ENCODE data around the gene MAN2B2.

The MAN2B2 gene

DNA sequence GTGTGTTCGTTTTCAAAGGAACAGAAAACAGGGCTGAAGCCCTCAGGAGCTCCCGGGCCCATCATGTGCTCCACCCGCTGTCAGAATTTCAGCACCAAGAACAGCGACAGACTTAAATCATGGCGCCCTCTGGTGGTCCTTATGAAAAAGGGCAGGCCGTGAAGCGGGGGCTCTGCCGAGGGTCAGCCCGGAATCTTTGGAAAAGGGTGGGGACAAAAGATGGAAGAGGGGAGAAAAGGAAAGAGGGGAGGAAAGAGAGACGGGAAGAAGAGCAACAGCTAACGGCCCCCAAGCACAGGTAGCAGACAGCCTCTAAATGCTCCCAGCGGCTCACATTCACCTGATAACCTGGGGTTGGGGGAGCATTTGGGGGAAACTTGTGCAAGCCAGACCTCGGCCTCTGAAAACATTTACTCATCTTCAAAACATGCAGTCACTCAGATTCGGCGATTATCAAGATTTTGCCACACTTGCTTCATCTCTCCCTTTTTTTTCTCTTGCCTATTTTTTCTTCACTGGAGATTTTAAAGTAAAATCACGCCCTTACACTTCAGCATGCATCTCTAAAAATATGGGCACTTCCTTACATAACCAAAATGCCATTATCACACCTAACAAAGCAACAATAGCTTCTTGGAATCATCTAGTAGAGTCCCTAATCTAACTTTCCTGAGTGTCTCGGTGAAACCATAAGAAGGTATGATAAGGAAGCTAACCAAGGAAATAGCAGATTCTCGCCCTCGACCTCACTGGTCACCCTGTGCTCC, 28.1 kb upstream of the MAN2B2 start:
- H3K27me3 ChIP-seq (replicated peaks) = no peaks in the 10 kb centered on the region
- in situ Hi-C loops (cut with HindIII; ENCODE audit: low pct_ligation_motif_present, low sequenced_read_pairs) = no loop called here
- DNase-seq = peak; percentile 17
- H3K27ac ChIP-seq = no peak overlapping the region
- TF ChIP-seq, protein P1, sequence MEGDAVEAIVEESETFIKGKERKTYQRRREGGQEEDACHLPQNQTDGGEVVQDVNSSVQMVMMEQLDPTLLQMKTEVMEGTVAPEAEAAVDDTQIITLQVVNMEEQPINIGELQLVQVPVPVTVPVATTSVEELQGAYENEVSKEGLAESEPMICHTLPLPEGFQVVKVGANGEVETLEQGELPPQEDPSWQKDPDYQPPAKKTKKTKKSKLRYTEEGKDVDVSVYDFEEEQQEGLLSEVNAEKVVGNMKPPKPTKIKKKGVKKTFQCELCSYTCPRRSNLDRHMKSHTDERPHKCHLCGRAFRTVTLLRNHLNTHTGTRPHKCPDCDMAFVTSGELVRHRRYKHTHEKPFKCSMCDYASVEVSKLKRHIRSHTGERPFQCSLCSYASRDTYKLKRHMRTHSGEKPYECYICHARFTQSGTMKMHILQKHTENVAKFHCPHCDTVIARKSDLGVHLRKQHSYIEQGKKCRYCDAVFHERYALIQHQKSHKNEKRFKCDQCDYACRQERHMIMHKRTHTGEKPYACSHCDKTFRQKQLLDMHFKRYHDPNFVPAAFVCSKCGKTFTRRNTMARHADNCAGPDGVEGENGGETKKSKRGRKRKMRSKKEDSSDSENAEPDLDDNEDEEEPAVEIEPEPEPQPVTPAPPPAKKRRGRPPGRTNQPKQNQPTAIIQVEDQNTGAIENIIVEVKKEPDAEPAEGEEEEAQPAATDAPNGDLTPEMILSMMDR (IDR thresholded peaks at IDR 0.05; ENCODE audit: low read depth, low read length, missing control alignments) = peak; percentile 95
- no peaks in the 10 kb centered on the region for H3K36me3 ChIP-seq (replicated peaks)
- H3K4me3 ChIP-seq (ENCODE audit: low read depth, low read length) = no peak overlapping the region

DNA sequence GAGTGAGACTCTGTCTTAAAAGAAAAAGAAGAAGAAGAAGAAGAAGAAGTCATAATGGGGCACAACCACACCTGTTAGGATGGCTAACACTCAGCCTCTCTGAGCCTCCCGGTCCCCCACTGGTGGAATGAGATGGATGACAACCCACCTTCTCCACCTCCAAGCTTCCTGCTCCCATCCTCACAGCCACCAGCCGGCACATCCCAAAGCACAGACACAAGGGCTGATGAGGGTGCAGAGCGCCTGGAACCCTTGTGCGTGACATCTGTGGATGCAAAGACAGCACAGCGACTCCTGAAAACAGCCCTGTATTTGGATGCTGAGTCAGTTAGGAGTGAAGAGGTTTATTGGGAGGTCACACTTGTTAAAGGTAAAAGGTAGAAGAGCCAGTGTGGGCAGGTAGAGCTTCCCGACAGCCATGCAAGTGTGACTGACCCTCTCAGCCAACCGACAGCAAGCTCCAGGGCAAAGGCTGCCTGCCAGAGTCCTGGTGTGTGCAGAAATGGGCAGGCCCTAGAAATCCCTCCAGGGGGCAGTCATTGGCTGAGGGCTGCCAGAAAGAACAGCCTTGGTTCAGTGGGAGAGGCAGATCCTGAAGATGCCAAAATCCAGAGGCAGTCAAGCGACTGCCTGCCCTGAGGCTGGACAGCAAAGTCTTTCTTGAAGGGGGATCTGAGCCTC, 26.6 kb upstream of the MAN2B2 start:
- H3K27ac ChIP-seq = no peak overlapping the region
- no peaks in the 10 kb centered on the region for H3K36me3 ChIP-seq (replicated peaks)
- TF ChIP-seq, protein P1 (IDR thresholded peaks at IDR 0.05; ENCODE audit: low read depth, low read length, missing control alignments) = peak; percentile 74
- in situ Hi-C loops (cut with HindIII; ENCODE audit: low pct_ligation_motif_present, low sequenced_read_pairs) = no loop called here
- peak; percentile 25 for DNase-seq
- no peaks in the 10 kb centered on the region for H3K27me3 ChIP-seq (replicated peaks)
- H3K4me3 ChIP-seq (ENCODE audit: low read depth, low read length) = no peak overlapping the region

DNA sequence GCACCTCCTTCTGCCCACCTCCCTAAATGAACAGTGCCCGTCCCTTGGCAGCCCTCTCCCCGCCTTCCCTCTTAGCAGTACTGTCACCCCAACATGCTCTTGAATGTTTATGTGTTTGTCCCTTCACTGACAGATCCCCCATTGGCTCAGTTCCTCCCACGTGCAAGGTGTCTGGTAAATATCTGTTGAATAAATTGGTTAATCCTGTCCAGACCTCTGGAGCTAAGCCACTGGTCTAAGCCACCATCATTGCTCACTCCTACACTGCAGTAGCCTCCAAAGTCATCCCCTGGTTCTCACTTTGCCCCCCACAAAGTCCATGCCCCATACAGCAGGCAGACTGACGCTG, 26.1 kb upstream of the MAN2B2 start:
- Histone ChIP-seq H3K27ac (no peak overlapping the region), H3K27me3 (replicated peaks) (no peaks in the 10 kb centered on the region)
- TF ChIP-seq, protein P1 (IDR thresholded peaks at IDR 0.05; ENCODE audit: low read depth, low read length, missing control alignments) = no peak

DNA sequence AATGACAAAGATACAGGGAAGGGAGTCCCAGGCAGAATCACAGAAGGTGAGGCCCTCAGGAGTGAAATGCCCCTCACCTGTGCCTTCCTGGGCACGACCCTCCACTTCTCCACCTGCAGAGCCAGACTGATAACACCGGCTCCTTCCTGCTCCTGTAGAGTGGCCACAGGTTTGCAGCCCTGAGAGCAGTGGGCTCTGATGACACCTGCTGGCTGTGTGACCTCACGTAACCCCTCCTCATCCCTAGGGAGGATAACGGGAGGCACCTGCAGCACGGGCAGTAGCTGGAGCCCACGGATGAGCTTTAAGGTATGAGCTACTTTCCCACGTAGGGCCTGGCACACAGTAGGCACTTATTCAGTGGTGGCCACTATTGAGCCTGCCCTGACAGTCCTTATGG, 25.5 kb upstream of the MAN2B2 start:
- Histone ChIP-seq H3K36me3 (replicated peaks) (no peaks in the 10 kb centered on the region), H3K27ac (no peak overlapping the region), H3K27me3 (replicated peaks) (no peaks in the 10 kb centered on the region), H3K4me3 (ENCODE audit: low read depth, low read length) (no peak overlapping the region)
- in situ Hi-C loops (cut with HindIII; ENCODE audit: low pct_ligation_motif_present, low sequenced_read_pairs) = no loop called here
- no peak for DNase-seq
- TF ChIP-seq, protein P1 (IDR thresholded peaks at IDR 0.05; ENCODE audit: low read depth, low read length, missing control alignments) = no peak

More for the DNA sequence above, 26.1 kb upstream of the MAN2B2 start:
- H3K4me3 ChIP-seq (ENCODE audit: low read depth, low read length) = no peak overlapping the region
- DNase-seq = no peak
- no peaks in the 10 kb centered on the region for H3K36me3 ChIP-seq (replicated peaks)
- in situ Hi-C loops (cut with HindIII; ENCODE audit: low pct_ligation_motif_present, low sequenced_read_pairs) = no loop called here

DNA sequence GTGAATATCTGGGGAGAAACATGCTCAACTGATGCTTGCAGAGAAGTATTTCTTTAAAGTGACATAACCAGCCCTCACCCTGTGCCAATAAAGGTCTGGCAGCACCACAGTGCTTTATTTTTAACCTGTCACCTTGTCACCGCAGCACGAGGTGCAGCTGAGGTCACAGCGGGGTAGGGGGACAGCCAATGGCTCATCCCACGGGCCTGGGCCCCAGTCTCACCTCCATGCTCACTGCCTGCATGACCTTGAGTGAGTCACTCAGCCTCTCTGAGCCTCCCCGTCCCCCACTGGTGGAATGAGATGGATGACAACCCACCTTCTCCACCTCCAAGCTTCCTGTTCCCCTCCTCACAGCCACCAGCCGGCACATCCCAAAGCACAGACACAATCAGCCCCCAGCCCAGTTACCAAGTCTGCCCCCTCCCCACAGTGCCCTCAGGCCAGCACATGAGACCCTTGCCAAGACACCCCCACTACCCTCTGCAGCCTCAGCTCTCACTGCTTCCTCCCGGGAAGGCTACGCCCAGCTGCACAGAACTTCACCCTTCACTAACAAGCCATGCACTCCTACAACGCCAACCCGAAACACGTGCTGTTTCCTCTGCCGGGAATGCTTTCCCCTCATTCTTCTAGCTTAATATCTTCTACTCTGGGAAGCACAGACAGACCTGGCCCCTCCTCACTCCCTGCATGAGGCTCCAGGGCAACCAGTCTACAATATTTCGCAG, 24.9 kb upstream of the MAN2B2 start:
- H3K36me3 ChIP-seq (replicated peaks) = no peaks in the 10 kb centered on the region
- peaks cover under 1% of the 10 kb centered on the region for H3K27me3 ChIP-seq (replicated peaks)
- TF ChIP-seq, protein P1 (IDR thresholded peaks at IDR 0.05; ENCODE audit: low read depth, low read length, missing control alignments) = no peak
- no peak overlapping the region for H3K4me3 ChIP-seq (ENCODE audit: low read depth, low read length)
- in situ Hi-C loops (cut with HindIII; ENCODE audit: low pct_ligation_motif_present, low sequenced_read_pairs) = no loop called here
- no peak for DNase-seq
- no peak overlapping the region for H3K27ac ChIP-seq
